Effector CD4-positive, alpha-beta T cell (primary cell): ENCODE data around the gene DAGLA.

ENCODE experiments used
- DNase-seq: peaks from one replicate; pipeline ENCODE4 v3.0.0-alpha.2; 2020

The DAGLA gene

GRCh38 chr11:61765550-61766253, 85.5 kb downstream of the DAGLA start:
- DNase-seq, result no peak

GRCh38 chr11:61766353-61766841, 86.2 kb downstream of the DAGLA start:
- no peak for DNase-seq

GRCh38 chr11:61768376-61769076, 88.3 kb downstream of the DAGLA start:
- no peak for DNase-seq

- no peak for DNase-seq
These were observed 89.2 kb downstream of the DAGLA start for GRCh38 chr11:61769169-61769920.

- no peak for DNase-seq
These were observed 89.9 kb downstream of the DAGLA start for GRCh38 chr11:61769946-61770683.

GRCh38 chr11:61771195-61771894, 91.2 kb downstream of the DAGLA start:
- DNase-seq, result no peak

- no peak for DNase-seq
These were observed 91.8 kb downstream of the DAGLA start for GRCh38 chr11:61771985-61772455.

GRCh38 chr11:61773356-61773755, 93.2 kb downstream of the DAGLA start:
- no peak for DNase-seq

- no peak for DNase-seq
These were observed 93.6 kb downstream of the DAGLA start for GRCh38 chr11:61773809-61774208.

- no peak for DNase-seq
These were observed 94.2 kb downstream of the DAGLA start for GRCh38 chr11:61774411-61774810.

- no peak for DNase-seq
These were observed 94.9 kb downstream of the DAGLA start for GRCh38 chr11:61775106-61775505.

- no peak for DNase-seq
These were observed 95.7 kb downstream of the DAGLA start for GRCh38 chr11:61775606-61776554.

GRCh38 chr11:61776561-61777075, 96.4 kb downstream of the DAGLA start:
- DNase-seq, result peak; percentile 44

GRCh38 chr11:61777234-61778090, 97.3 kb downstream of the DAGLA start:
- DNase-seq, result peak; percentile 55

GRCh38 chr11:61778357-61778886, 98.2 kb downstream of the DAGLA start:
- DNase-seq, result no peak

- no peak for DNase-seq
These were observed 98.9 kb downstream of the DAGLA start for GRCh38 chr11:61778920-61779650.

GRCh38 chr11:61779666-61780525, 99.7 kb downstream of the DAGLA start:
- DNase-seq, result no peak
